ENCODE data around the gene SRMS. TPM values are rescaled to one million over a fixed set of nuclear protein-coding genes. Genes with fewer than 3 reads are reported as not detected.

The SRMS gene
- total and polyA plus RNA-seq, 2 donors from 2014 or later: 0.38 TPM; not detected in 1

DNA sequence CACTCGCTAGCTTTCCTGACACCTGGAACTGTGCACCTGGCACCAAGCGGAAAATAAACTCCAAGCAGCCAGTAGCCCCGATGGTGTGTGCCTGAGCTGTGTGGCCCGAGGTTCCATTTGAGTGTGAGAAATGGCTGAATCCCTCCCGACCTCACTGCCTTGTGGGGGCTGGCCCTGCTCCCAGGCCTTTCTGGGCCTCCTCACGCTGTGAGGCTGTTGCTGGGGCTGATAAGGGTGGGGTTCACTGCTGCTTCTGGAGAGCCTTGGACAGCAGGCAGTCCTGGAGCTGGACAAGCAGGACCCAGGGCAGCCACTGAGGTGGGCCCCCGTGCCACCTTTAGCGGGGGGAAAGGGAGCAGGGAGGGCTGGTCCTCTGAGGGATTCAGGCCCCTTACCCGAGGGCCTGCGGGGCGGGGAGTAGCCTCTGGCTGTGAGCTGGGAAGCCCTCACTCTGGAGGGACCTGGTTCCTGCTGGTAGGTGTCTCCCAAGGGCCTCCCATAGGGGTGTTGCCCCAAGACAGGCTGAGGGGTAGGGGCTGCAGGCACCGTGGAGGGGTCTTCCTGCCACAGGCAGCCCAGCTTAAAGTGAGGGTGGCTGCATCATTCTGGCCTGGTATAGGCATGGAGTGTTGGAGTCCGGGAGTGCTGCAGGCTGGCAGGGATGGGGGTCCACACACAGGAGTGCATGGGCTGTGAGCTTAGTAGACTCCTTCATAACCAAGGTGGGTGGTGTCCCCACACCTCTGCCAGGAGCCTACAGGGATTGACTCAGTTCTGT lies 25.3 kb downstream of the SRMS start:
- H3K4me3 ChIP-seq (ENCODE audit: low read length in 3 of 3): peak overlapping the region in 2 of 3 donors; percentile 11 to 47
- H3K9ac ChIP-seq (ENCODE audit: low read length in 3 of 3): peak overlapping the region in 1 of 3 donors; percentile 26
- intact Hi-C loops (cut with DNase I): no loop called here
- no peak for TF ChIP-seq CTCF (IDR thresholded peaks at IDR 0.05; ENCODE audit: borderline replicate concordance, extremely low read depth, insufficient read depth)
- H3K36me3 ChIP-seq (ENCODE audit: control insufficient read depth in 2 of 3, insufficient read depth in 3 of 3, low read length in 3 of 3): peaks cover 0 to 7% (median 0%) of the 10 kb centered on the region in 3 donors
- peak in 2 of 5 donors; percentile 60 to 70 for DNase-seq
- H3K27me3 ChIP-seq (ENCODE audit: control insufficient read depth, insufficient read depth, low read length): no peaks in the 10 kb centered on the region
- FAIRE-seq: no peak
- no peak overlapping the region for H3K27ac ChIP-seq (ENCODE audit: low read depth in 2 of 2, low read length in 2 of 2)
- peaks cover 0 to 11% (median 0%) of the 10 kb centered on the region in 3 donors for H3K4me1 ChIP-seq (ENCODE audit: control insufficient read depth in 2 of 3, insufficient read depth in 2 of 3, low read depth in 1 of 3, low read length in 3 of 3)
- H3K9me3 ChIP-seq (ENCODE audit: control insufficient read depth in 2 of 3, insufficient read depth in 1 of 3, low read length in 3 of 3): no peaks in the 10 kb centered on the region

DNA sequence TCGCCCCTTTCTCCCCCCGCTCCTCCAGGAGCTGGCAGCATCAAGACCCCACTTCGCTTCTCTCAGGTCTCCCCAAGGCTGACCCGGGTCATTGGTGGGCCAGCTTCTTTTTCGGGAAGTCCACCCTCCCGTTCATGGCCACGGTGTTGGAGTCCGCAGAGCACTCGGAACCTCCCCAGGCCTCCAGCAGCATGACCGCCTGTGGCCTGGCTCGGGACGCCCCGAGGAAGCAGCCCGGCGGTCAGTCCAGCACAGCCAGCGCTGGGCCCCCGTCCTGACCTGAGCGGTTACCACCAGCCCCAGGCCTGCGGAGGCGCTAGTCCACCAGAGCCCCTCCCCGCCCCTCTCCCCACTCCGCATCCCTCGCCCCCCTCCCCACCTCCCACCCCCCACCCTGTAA lies 25.9 kb downstream of the SRMS start:
- Histone ChIP-seq H3K27me3 (ENCODE audit: control insufficient read depth, insufficient read depth, low read length) (no peaks in the 10 kb centered on the region), H3K9ac (ENCODE audit: low read length in 3 of 3) (peak overlapping the region in 2 of 3 donors; percentile 60 to 73), H3K36me3 (ENCODE audit: control insufficient read depth in 2 of 3, insufficient read depth in 3 of 3, low read length in 3 of 3) (peaks cover 0 to 7% (median 0%) of the 10 kb centered on the region in 3 donors), H3K4me1 (ENCODE audit: control insufficient read depth in 2 of 3, insufficient read depth in 2 of 3, low read depth in 1 of 3, low read length in 3 of 3) (peaks cover 0 to 11% (median 0%) of the 10 kb centered on the region in 3 donors), H3K27ac (ENCODE audit: low read depth in 2 of 2, low read length in 2 of 2) (peak overlapping the region in 1 of 2 donors; percentile 22), H3K9me3 (ENCODE audit: control insufficient read depth in 2 of 3, insufficient read depth in 1 of 3, low read length in 3 of 3) (no peaks in the 10 kb centered on the region), H3K4me3 (ENCODE audit: low read length in 3 of 3) (peak overlapping the region; percentile 40 to 71 (median 71))
- TF ChIP-seq CTCF (IDR thresholded peaks at IDR 0.05; ENCODE audit: borderline replicate concordance, extremely low read depth, insufficient read depth): no peak
- intact Hi-C loops (cut with DNase I): no loop called here
- DNase-seq: peak in 2 of 5 donors; percentile 81 to 85
- FAIRE-seq: no peak

GRCh38 chr20:63520934-63521601 lies 26.5 kb downstream of the SRMS start:
- TF ChIP-seq CTCF (IDR thresholded peaks at IDR 0.05; ENCODE audit: borderline replicate concordance, extremely low read depth, insufficient read depth): no peak
- no peak for FAIRE-seq
- Histone ChIP-seq H3K27ac (ENCODE audit: low read depth in 2 of 2, low read length in 2 of 2) (peak overlapping the region; percentile 71 to 84), H3K9me3 (ENCODE audit: control insufficient read depth in 2 of 3, insufficient read depth in 1 of 3, low read length in 3 of 3) (no peaks in the 10 kb centered on the region), H3K4me3 (ENCODE audit: low read length in 3 of 3) (peak overlapping the region; percentile 40 to 71 (median 71)), H3K36me3 (ENCODE audit: control insufficient read depth in 2 of 3, insufficient read depth in 3 of 3, low read length in 3 of 3) (peaks cover 0 to 7% (median 0%) of the 10 kb centered on the region in 3 donors), H3K27me3 (ENCODE audit: control insufficient read depth, insufficient read depth, low read length) (no peaks in the 10 kb centered on the region), H3K4me1 (ENCODE audit: control insufficient read depth in 2 of 3, insufficient read depth in 2 of 3, low read depth in 1 of 3, low read length in 3 of 3) (peaks cover 0 to 11% (median 0%) of the 10 kb centered on the region in 3 donors), H3K9ac (ENCODE audit: low read length in 3 of 3) (peak overlapping the region; percentile 26 to 73 (median 60))
- intact Hi-C loops (cut with DNase I): no loop called here
- peak; percentile 69 to 96 (median 86) for DNase-seq
